HG03575 (cell line): ENCODE data around the gene AGBL4.
"Not testable (repeated sequence)": the region's sequence is repeated elsewhere in the genome, so short reads cannot be mapped to it uniquely, and the experiment has no call there.

Experiments used
- ATAC-seq: cut with Tn5 transposase; IDR thresholded peaks from one replicate; pipeline ENCODE4 v1.9.1; 2021; ENCODE audit not compliant: unreplicated experiment, insufficient number of reproducible peaks, low FRiP score; ENCODE audit errors: extremely low read depth

Gene AGBL4

GRCh38 chr1:48530727-48531351, 1492.9 kb downstream of the AGBL4 start:
- ATAC-seq: no peak

- ATAC-seq: no peak
Observed at GRCh38 chr1:48527051-48527450, 1496.7 kb downstream of the AGBL4 start.

DNA sequence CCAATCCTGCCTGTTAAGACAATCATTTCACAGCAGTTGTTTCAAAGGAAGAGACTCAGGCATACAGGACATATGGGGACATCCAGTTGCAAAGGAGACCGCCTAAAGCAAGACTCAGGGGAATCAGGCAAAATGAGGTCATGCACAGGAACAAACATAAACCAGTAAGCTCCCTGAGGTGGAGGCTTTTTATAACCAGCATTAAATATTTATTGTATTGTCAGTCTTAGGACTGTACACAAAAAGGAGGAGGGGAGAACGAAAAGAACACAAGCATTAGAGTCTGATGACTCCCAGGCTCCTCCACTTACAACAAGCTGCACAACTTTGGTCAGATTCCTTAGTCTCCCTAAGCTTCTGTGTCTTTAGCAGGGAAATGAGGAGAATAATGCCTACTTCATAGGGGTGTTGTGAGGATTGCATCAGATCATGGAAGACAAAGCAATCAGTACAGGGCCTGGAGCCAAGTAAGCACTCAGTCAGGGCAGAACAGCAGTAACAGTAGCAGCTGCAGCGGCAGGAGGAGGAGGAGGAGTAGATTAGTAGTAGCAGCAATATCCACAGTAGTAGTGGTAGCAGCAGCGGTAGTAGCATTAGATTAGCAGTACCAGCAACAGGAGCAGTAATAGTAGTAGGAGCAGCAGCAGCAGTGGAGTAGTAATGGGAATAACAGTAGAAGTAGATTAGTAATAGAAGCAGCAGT, 1497.6 kb downstream of the AGBL4 start:
- ATAC-seq: no peak

DNA sequence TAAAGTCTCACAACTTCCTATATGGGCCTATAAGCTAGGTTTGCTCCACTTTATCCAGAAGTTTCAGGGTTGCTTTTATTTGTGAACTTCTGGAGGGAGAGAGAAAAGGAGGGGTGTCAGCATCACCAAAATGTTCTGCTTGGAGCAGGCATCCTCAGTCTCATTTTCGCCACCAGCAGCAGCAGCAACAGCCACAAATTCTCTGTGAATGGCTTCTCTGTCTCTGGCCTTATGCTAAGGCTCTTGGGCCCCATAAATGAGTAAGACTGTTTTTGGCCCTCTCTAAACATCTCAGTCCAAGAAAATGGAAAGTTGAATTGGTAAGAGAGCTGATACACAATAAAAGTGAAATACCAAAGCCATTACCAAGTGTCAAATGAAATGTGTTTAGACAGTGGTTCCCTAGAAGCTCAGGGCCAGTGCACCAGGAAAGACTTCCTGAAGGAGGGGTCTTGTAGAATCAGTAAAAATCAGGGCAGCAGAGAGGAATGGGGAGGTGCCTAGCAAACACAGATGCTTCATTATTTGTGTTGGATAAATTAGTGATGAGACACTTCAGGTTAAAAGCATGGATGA, 1498.8 kb downstream of the AGBL4 start:
- no peak for ATAC-seq

DNA sequence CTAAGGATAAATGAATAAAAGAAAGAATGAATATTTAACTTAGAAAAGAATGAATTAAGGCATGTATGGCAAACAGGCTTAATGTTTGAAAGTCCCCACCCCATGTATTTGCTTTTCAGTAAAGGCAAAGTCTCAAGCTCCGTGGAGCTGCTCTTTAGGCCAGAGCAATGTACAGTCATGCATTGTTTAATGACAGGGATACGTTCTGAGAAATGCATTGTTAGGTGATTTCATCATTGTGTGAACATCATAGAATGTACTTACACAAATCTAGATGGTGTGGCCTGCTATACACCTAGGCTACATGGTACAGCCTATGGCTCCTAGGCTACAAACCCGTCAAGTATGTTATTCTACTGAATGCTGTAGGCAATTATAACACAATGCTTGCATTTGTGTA, 1500.2 kb downstream of the AGBL4 start:
- no peak for ATAC-seq

- ATAC-seq: not testable (repeated sequence)
Observed at GRCh38 chr1:48519896-48520295, 1503.9 kb downstream of the AGBL4 start.

- ATAC-seq: no peak
Observed at GRCh38 chr1:48506870-48507269, 1516.9 kb downstream of the AGBL4 start.

- no peak for ATAC-seq
Observed at GRCh38 chr1:48500541-48501450, 1523.0 kb downstream of the AGBL4 start.

- ATAC-seq: no peak
Observed at GRCh38 chr1:48499211-48499735, 1524.5 kb downstream of the AGBL4 start.

GRCh38 chr1:48498096-48498791, 1525.5 kb downstream of the AGBL4 start:
- no peak for ATAC-seq

DNA sequence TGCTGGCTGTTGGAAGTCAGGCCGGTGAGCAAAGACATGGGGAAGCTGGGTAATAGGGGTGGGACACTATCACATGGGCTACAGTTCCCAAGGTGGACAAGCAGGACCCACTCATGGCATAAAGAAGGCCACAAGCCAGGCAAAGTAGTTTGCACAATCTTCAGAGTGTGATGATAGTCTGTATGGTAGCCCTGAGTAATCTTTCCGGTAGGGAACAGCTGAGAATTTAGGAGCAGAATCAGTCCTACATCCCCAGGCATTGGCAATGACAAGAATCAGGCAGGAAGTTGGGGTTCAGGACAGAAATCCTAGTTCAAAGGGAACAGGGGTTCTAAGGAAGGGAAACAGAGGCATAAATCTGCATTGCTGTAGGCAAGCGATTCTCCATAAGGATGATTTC, 1527.8 kb downstream of the AGBL4 start:
- ATAC-seq: no peak

- no peak for ATAC-seq
Observed at GRCh38 chr1:48495166-48495565, 1528.6 kb downstream of the AGBL4 start.

DNA sequence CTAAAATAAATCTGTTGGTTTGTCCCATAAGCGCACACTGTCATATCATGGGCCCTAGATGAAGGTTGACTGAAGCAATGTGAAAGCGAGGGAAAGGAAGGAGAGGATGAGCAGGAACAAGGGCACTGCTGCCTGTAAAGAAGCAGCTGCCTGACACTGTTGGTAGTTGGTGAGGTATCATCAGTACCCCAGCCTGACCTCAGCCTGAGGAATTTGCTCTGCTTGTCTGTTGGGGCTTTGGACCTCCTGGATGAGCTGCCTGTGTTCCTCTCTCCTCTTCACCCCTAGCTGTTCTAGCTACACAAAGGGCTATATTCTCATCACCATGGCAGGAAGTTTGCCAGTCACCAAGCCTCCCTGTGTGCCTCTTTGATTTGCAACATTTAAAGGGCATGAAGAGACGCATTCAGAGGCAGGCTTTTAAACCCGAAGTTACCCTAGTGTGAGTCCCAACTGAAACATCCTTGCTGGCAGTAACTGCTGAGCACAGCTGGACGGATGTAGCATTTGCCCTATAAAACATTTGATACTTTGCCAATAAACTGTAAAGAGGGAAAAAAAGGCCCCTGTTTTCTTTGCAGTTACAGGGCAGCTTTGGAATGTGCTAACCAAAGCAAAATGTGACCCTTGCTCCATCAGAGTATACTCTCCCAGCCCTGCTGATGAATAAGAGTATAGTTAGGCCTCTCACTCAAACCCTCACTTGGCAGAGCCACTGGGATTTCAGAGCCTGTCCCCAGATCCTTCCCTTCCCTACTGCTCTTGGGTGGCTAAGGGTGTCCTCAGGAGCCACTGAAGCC, 1529.6 kb downstream of the AGBL4 start:
- no peak for ATAC-seq

- ATAC-seq: no peak
Observed at GRCh38 chr1:48493041-48493440, 1530.7 kb downstream of the AGBL4 start.

- no peak for ATAC-seq
Observed at GRCh38 chr1:48492392-48492791, 1531.4 kb downstream of the AGBL4 start.

DNA sequence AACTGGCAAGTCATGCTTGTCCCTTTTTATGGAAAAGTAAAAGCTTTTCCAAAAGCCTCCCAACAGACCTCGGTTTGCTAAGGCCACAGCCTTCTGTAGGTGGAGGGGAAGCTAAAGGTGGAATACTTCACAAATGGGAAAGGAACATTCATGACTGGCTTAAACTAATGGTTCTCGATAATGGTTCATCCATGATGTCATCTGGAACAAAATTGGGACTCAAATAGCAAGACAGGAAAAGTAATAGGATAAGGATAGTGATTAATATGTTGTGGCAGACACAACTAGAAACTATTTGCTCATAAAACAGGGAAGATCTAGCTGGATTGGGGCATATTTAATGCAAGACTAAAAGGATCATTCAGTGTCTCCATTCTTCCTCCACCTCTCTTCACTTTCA, 1535.0 kb downstream of the AGBL4 start:
- no peak for ATAC-seq
